IMR-90 (cell line): ENCODE measurements around the gene DOK6. TPM values are rescaled to one million over a fixed set of nuclear protein-coding genes. Genes with fewer than 3 reads are reported as not detected.
A peak's percentile ranks its signal among the peaks of the same experiment; 100 is the strongest.

Experiments
- ATAC-seq: fragments of 200-7000 bp; cut with Tn5 transposase; 2 replicates; pipeline ENCODE4 v1.9.1; 2020; ENCODE audit warnings: low read depth, mild to moderate bottlenecking, moderate library complexity
- BruUV-seq: library from RNA; stranded (reverse); fragments of 400-500 nt; replicated peaks from 2 replicates; lab custom pipeline; 2021; lab: Mats Ljungman, UMichigan
- CTCF ChIA-PET: fragments of 300-600 bp; formaldehyde crosslinking; extraction: SDS; loops from one replicate; lab custom pipeline; 2021; ENCODE audit warnings: antibody characterized with exemption; lab: Yijun Ruan, JAX
- POLR2A ChIA-PET: fragments of 300-600 bp; sonication (Branson Sonifier 250); formaldehyde crosslinking; loops from one replicate; lab custom pipeline; 2022; ENCODE audit warnings: antibody characterized with exemption; ENCODE audit not compliant: unreplicated experiment; lab: Charles Lee
- DNase-seq: peaks from one replicate; pipeline ENCODE4 v3.0.0; 2013
- H2AFZ ChIP-seq: replicated peaks from 2 replicates; pipeline ENCODE3; 2013; ENCODE audit warnings: low read length, mild to moderate bottlenecking; ENCODE audit not compliant: poor library complexity
- H2AK5ac ChIP-seq: 2 replicates; pipeline ENCODE4 v1.6.1; 2013; ENCODE audit warnings: low read depth, low read length, inconsistent platforms
- H2AK9ac ChIP-seq: replicated peaks from 2 replicates; pipeline ENCODE3; 2013; ENCODE audit warnings: mild to moderate bottlenecking, low read depth, low read length, moderate library complexity; ENCODE audit not compliant: poor library complexity
- H2BK120ac ChIP-seq: 2 replicates; pipeline ENCODE4 v1.6.1; 2013; ENCODE audit warnings: low read depth, low read length, inconsistent platforms
- H2BK15ac ChIP-seq: 3 replicates; pipeline ENCODE4 v1.6.1; 2013; ENCODE audit warnings: low read depth, low read length, inconsistent platforms
- H2BK20ac ChIP-seq: 2 replicates; pipeline ENCODE4 v1.6.1; 2013; ENCODE audit warnings: low read depth, mild to moderate bottlenecking, inconsistent platforms, low read length, moderate library complexity
- H2BK5ac ChIP-seq: 2 replicates; pipeline ENCODE4 v1.6.1; 2013; ENCODE audit warnings: mild to moderate bottlenecking, low read depth, low read length, inconsistent platforms; ENCODE audit not compliant: poor library complexity, severe bottlenecking
- H3K14ac ChIP-seq: replicated peaks from 2 replicates; pipeline ENCODE4 v1.6.1; 2013; ENCODE audit warnings: low read depth, low read length, inconsistent platforms
- H3K18ac ChIP-seq: 2 replicates; pipeline ENCODE4 v1.6.1; 2013; ENCODE audit warnings: low read depth, low read length, control low read depth
- H3K23ac ChIP-seq: 2 replicates; pipeline ENCODE4 v1.6.1; 2013; ENCODE audit warnings: low read depth, low read length, inconsistent platforms
- H3K27ac ChIP-seq: 2 replicates; pipeline ENCODE4 v1.5.1; 2013; ENCODE audit warnings: mild to moderate bottlenecking, control low read depth, low read length; ENCODE audit not compliant: insufficient read depth
- H3K27me3 ChIP-seq: 2 replicates; pipeline ENCODE4 v1.6.1; 2013; ENCODE audit warnings: low read length; ENCODE audit not compliant: control insufficient read depth, insufficient read depth
- H3K36me3 ChIP-seq: 2 replicates; pipeline ENCODE4 v1.6.1; 2013; ENCODE audit warnings: low read length, mixed read lengths; ENCODE audit not compliant: control insufficient read depth, insufficient read depth
- H3K4ac ChIP-seq: 2 replicates; pipeline ENCODE4 v1.6.1; 2013; ENCODE audit warnings: low read depth, low read length, inconsistent platforms
- H3K4me1 ChIP-seq: 2 replicates; pipeline ENCODE4 v1.6.1; 2013; ENCODE audit warnings: low read length, mixed read lengths; ENCODE audit not compliant: control insufficient read depth, insufficient read depth
- H3K4me2 ChIP-seq: 2 replicates; pipeline ENCODE4 v1.6.1; 2013; ENCODE audit warnings: low read depth, mild to moderate bottlenecking, control low read depth, low read length, moderate library complexity
- H3K4me3 ChIP-seq: 2 replicates; pipeline ENCODE4 v1.5.1; 2013; ENCODE audit warnings: low read depth, mild to moderate bottlenecking, control low read depth, low read length, moderate library complexity; ENCODE audit not compliant: insufficient read depth
- H3K56ac ChIP-seq: 2 replicates; pipeline ENCODE4 v1.6.1; 2013; ENCODE audit warnings: low read length, inconsistent platforms; ENCODE audit not compliant: insufficient read depth; ENCODE audit errors: extremely low read depth
- H3K79me1 ChIP-seq, 2 experiments: 2 replicates each; pipeline ENCODE4 v1.6.1; 2013; ENCODE audit warnings: low read length in 2 of 2, inconsistent platforms in 1 of 2, low read depth in 1 of 2
- H3K9ac ChIP-seq: 2 replicates; pipeline ENCODE4 v1.6.1; 2013; ENCODE audit warnings: low read depth, low read length, control low read depth
- H3K9me1 ChIP-seq: 2 replicates; pipeline ENCODE4 v1.6.1; 2013; ENCODE audit warnings: low read length, inconsistent platforms; ENCODE audit not compliant: insufficient read depth
- H3K9me3 ChIP-seq: 2 replicates; pipeline ENCODE4 v1.6.1; 2013; ENCODE audit warnings: low read length; ENCODE audit not compliant: control insufficient read depth, insufficient read depth
- H4K20me1 ChIP-seq: 2 replicates; pipeline ENCODE4 v1.6.1; 2013; ENCODE audit warnings: low read length, inconsistent platforms; ENCODE audit not compliant: insufficient read depth
- H4K5ac ChIP-seq: 2 replicates; pipeline ENCODE4 v1.6.1; 2013; ENCODE audit warnings: mild to moderate bottlenecking, low read depth, low read length, control low read depth
- H4K8ac ChIP-seq, 2 experiments: 2 replicates each; pipeline ENCODE4 v1.6.1; 2013; ENCODE audit warnings: low read depth in 2 of 2, low read length in 2 of 2, control low read depth in 1 of 2, inconsistent platforms in 1 of 2
- H4K91ac ChIP-seq: 2 replicates; pipeline ENCODE4 v1.6.1; 2013; ENCODE audit warnings: low read depth, low read length, inconsistent platforms; ENCODE audit not compliant: insufficient read depth
- CEBPB ChIP-seq: IDR thresholded peaks from 2 replicates; pipeline ENCODE4 v1.6.1; 2012; ENCODE audit warnings: low read depth, low read length, improper control_type of control experiment
- POLR2A ChIP-seq: IDR thresholded peaks from 2 replicates; pipeline ENCODE4 v1.6.1; 2012; ENCODE audit warnings: mild to moderate bottlenecking, low read depth, low read length
- WGBS, 2 experiments: methylation state at CpG; one replicate each; pipeline versions ENCODE4 v1.1.5 to v1.1.7; 2013; ENCODE audit warnings: missing lambda C conversion rate in 2 of 2; ENCODE audit not compliant: insufficient read length in 1 of 2; ENCODE audit errors: extremely low coverage in 2 of 2; 5-methylcytosine and 5-hydroxymethylcytosine counted together
- dilution Hi-C: fragments of 300-500 bp; cut with HindIII; formaldehyde crosslinking; loops from one replicate; pipeline ENCODE4 v1.14.3; 2018; ENCODE audit warnings: low sequenced_read_pairs; ENCODE audit not compliant: unreplicated experiment
- in situ Hi-C: fragments of 300-500 bp; cut with MboI; formaldehyde crosslinking; loops from 3 replicates; pipeline ENCODE4 v1.14.3; 2019; ENCODE audit warnings: low sequenced_read_pairs, inconsistent platforms, mixed read lengths
- intact Hi-C: fragments of 100-400 bp; cut with micrococcal nuclease; formaldehyde crosslinking; loops from 2 replicates; pipeline ENCODE4 v1.10.0; 2022
- polyA plus RNA-seq, 3 experiments: library from polyadenylated mRNA; depleted of rRNA; stranded (reverse); fragments of >200 nt; gene quantifications; 2 replicates each; pipeline ENCODE4 v1.2.3, GENCODE V29; 2012; ENCODE audit warnings: low replicate concordance in 1 of 3
- total RNA-seq: library from RNA; depleted of rRNA; stranded (reverse); fragments of >200 nt; gene quantifications from 2 replicates; pipeline ENCODE4 v1.2.3, GENCODE V29; 2012

The DOK6 gene
- total and polyA plus RNA-seq, 2 of the 4 experiments (the other 2 are of a cell fraction), result 1.9 to 2.7 TPM

- CTCF ChIA-PET, result no interaction called here
Observed at GRCh38 chr18:69686861-69687260, 286.2 kb downstream of the DOK6 start.

More at GRCh38 chr18:69686861-69687260, 286.2 kb downstream of the DOK6 start:
- H3K4ac ChIP-seq, result no peak overlapping the region
- no peaks in the 10 kb centered on the region for H3K79me1 ChIP-seq
- no peak overlapping the region for H3K14ac ChIP-seq
- ATAC-seq (no peak), DNase-seq (peak; percentile 50)
- dilution Hi-C loops, result no loop called here
- no CpG with 5 or more reads among the region's 1 CpG for WGBS, 2 experiments
- H2BK20ac ChIP-seq, result no peak overlapping the region
- no peak overlapping the region for H3K4me3 ChIP-seq
- H3K4me2 ChIP-seq, result no peak overlapping the region
- no peaks in the 10 kb centered on the region for H3K9me3 ChIP-seq
- intact Hi-C loops, result loop anchor here (10.0 kb wide), 2 partner anchors 158 to 842 kb away; no protein-coding TSS in a partner anchor
- no peak overlapping the region for H2BK120ac ChIP-seq
- POLR2A ChIA-PET, result no interaction called here
- TF ChIP-seq CEBPB (peak; percentile 19; the same call in 1 of the 2 replicates), POLR2A (no peak)
- in situ Hi-C loops, result no loop called here
- no peak overlapping the region for H3K9ac ChIP-seq
- H4K20me1 ChIP-seq, result no peaks in the 10 kb centered on the region
- no peak overlapping the region for H3K18ac ChIP-seq
- H4K91ac ChIP-seq, result no peak overlapping the region
- no TSS peak for BruUV-seq
- H3K27ac ChIP-seq, result no peak overlapping the region
- H4K8ac ChIP-seq, result no peak overlapping the region
- H3K27me3 ChIP-seq, result no peaks in the 10 kb centered on the region
- peaks cover 4% of the 10 kb centered on the region; the same call in 1 of the 2 replicates for H3K4me1 ChIP-seq
- H2BK5ac ChIP-seq, result no peak overlapping the region
- H2BK15ac ChIP-seq, result no peak overlapping the region
- H2AFZ ChIP-seq, result no peak overlapping the region
- no peak overlapping the region for H4K5ac ChIP-seq
- no peak overlapping the region for H3K56ac ChIP-seq
- no peak overlapping the region for H2AK5ac ChIP-seq
- H3K23ac ChIP-seq, result no peak overlapping the region
- no peaks in the 10 kb centered on the region for H3K9me1 ChIP-seq
- no peaks in the 10 kb centered on the region for H3K36me3 ChIP-seq
- no peak overlapping the region for H2AK9ac ChIP-seq
